ENCODE data around the gene CFAP298.

Gene CFAP298

GRCh38 chr21:32599091-32599490, 13.1 kb downstream of the CFAP298 start:
- DNase-seq (ENCODE audit: low spot score): no peak

- DNase-seq (ENCODE audit: low spot score): peak; percentile 95
Measured at GRCh38 chr21:32597205-32597604, 15.0 kb downstream of the CFAP298 start.

DNA sequence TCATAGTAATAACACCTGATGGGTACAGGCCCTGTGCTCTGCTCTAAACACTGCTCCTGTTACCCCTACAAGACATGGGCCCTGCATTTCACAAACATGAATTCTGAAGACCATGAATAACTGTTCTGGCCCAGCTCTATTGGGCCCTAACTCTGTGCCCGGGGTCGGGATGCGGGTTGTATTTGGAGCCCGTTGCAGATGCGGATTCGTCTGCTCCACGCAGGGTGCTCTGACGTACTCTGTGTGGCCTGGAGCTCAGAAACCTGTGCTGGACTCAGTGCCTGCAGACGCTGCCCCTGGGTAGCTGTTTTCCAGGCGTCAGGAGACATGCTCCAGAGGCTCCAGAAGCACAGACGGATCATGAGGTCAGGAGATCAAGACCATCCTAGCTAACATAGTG, 16.7 kb downstream of the CFAP298 start:
- DNase-seq (ENCODE audit: low spot score): no peak

- no peak for DNase-seq (ENCODE audit: low spot score)
Measured at GRCh38 chr21:32593690-32594089, 18.5 kb downstream of the CFAP298 start.

DNA sequence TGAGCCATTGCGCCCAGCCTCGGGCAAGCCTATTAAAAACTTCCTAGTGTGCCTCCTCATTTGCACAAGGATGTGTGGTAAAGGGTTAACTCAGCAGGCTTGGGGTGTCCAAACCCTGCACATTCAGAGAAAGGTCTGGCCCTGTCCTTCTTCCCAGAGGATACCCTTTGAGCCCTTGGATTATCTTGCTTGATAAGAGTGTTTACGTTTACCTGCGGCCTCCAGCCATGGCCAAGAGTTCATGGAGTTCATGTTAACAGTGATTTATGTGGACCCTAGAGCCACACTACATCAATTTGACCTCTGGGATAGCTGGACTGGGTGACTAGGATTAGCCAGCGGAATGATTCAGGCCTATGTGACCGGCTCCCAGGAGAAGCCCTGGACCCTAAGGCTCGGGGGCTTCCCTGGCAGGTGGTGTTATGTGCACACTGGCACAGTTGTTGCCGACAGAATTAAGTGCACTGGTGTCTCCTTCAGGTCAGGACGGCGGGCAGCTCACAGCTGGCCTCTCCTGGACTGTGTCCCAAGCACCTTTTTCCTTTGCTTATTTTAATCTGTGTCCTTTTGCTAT, 19.2 kb downstream of the CFAP298 start:
- no peak for DNase-seq (ENCODE audit: low spot score)

GRCh38 chr21:32590130-32590529, 22.0 kb downstream of the CFAP298 start:
- DNase-seq (ENCODE audit: low spot score): no peak

GRCh38 chr21:32587651-32588050, 24.5 kb downstream of the CFAP298 start:
- DNase-seq (ENCODE audit: low spot score): no peak

DNA sequence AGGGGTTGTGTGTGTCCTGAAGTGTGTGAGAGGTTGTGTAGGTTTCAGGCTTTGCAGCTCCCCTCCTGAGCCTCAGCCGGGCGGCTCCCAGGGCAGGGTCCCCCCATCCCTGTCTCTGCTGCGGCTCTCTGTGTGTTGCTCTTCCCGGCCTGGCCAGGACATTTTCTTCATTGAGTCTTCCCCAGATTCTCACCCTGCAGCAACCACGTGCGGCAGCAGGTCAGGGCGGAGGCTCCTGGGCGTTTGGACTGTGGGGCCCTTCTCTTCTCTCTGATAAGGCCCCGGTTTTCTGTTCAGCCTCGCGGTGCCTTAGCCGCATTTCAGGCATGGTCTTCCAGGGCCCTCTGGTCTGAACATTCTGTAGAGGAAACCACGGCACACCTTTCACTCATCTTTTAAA, 25.1 kb downstream of the CFAP298 start:
- no peak for DNase-seq (ENCODE audit: low spot score)

- DNase-seq (ENCODE audit: low spot score): no peak
Measured at GRCh38 chr21:32585970-32586369, 26.2 kb downstream of the CFAP298 start.

DNA sequence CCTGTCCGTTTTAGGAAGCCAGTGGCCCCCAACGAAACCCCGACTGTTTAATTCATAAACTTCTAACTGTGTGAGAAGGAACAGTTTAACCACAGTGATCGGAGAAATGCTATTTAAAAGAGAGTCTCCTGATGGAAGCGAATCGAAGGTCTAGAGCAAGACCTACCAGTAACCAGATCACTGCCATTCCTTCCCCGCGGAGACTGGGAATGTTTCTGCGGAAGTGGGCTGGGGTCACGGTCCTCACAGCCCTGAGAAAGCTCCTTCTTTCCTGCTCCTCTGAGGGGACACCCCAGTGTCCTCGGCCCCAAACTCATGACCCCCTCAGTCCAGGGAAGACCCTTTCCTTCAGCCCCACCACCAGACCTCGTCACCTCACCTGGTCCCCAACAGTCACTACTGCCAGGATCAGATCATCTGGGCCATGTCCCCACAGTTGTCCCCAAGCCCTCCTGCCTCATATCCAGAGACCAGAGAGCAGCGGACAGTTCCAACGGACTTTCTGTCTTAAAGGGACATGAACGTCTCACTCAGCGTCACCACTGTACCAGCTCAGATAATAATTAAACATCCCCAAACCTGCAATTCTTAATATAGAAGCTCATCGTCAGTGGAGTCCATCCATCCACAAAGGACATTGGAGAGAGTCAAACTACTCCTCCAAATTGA, 27.0 kb downstream of the CFAP298 start, which contains the start of gene TCP10L:
TSS of gene TCP10L (minus strand) at position 482 of the 669 bp plus-strand sequence. CDS start 1,219 bp downstream, outside the sequence.
- DNase-seq (ENCODE audit: low spot score): no peak

- no peak for DNase-seq (ENCODE audit: low spot score)
Measured at GRCh38 chr21:32584472-32584871, 27.7 kb downstream of the CFAP298 start.

- no peak for DNase-seq (ENCODE audit: low spot score)
Measured at GRCh38 chr21:32581732-32582131, 30.4 kb downstream of the CFAP298 start.

GRCh38 chr21:32580949-32581348, 31.2 kb downstream of the CFAP298 start:
- no peak for DNase-seq (ENCODE audit: low spot score)

GRCh38 chr21:32578107-32578691, 34.0 kb downstream of the CFAP298 start:
- DNase-seq (ENCODE audit: low spot score): no peak

GRCh38 chr21:32576011-32576410, 36.2 kb downstream of the CFAP298 start:
- no peak for DNase-seq (ENCODE audit: low spot score)

GRCh38 chr21:32574946-32575925, 36.9 kb downstream of the CFAP298 start:
- no peak for DNase-seq (ENCODE audit: low spot score)

GRCh38 chr21:32572574-32573420, 39.4 kb downstream of the CFAP298 start:
- no peak for DNase-seq (ENCODE audit: low spot score)

DNA sequence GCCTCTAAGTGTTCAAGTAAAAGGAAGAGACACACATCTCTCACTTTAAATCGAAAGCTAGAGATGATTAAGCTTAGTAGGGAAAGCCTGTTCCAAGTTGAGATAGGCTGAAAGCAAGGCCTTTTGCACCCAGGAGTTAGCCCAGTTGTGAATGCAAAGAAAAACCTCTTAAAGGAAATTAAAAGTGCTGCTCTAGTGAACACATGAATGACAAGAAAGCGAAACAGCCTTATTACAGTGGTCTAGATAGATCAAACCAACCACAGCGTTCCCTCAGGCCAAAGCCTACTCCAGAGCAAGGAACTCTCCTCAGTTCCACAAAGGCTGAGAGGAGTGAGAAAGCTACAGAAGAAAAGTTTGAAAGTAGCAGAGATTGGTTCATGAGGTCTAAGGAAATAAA, 41.7 kb downstream of the CFAP298 start:
- no peak for DNase-seq (ENCODE audit: low spot score)

DNA sequence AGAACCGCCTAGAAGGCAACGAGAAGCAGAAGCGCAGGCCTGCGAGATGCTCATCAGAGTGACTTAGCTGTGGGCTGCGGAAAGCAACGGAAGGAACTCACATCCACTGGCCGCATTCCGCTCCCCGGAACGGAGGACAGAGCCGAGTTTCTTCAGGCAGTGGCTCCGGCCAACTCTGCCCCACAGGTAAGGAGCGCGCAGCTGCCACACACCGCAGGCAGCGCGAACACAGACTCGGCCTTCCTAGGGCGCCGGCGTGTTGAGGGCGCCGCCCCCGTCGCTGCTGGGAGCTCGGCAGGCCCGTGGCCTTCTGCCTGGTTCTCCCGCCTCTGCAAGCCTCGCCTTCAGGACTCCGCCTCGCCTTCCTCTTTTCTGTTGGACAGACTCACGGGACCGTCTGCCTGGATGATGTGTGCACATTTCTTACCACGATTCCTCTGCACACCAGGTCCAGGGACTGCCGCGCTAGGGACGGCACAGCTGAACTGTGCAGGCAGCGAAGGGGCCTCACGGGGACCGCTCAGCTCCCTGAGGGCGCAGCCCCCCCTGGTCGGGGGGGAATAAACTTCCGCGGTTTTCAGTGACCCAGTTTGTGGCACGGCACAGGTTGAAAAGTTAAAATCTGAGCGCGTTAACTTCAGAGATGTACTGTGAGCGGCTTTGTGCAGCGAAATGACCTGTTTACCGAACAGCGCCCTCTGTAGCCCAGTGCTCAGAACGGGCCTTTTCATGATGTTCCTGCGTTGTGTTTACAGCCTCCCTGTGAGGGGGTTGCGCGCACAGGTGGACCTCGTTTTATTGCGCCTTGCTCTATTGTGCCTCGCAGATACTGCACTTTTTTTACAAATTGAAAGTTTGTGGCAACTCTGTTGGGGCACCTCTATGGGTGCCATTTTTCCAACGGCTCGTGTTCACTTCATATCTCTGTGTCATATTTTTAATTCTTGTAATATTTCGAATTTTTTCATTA, 42.6 kb downstream of the CFAP298 start:
- peak; percentile 77 for DNase-seq (ENCODE audit: low spot score)

DNA sequence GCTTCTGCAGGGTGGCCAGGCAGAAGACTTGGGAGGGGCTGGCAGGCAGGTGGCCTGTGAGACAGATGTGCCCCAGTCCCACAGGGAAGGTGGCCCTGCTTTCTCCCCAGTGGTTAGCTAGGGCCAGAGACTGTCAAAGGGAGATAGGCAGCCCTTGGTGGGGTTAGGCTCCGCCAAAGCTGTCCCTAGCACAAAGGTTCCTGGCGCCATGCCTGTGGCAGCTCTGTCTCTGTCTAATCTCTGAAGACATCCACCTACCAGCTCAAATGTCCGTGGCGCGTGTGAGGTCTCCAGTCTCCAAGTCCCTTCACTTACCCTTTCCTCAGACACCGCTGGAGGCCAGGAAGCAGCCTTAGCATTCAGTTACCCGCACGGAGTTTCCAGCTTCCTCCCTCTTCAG, 44.6 kb downstream of the CFAP298 start:
- DNase-seq (ENCODE audit: low spot score): no peak
